Stimulated activated CD8-positive, alpha-beta memory T cell treated with anti-CD3 and anti-CD28 coated beads, Interleukin-15, amount 100 ng/mL, for 48 hours (primary cell): ENCODE results near the gene UNC5B.
"Not testable (repeated sequence)": the region's sequence is repeated elsewhere in the genome, so short reads cannot be mapped to it uniquely, and the experiment has no call there.

ENCODE experiments used
- DNase-seq, 2 donors: peaks; one replicate each; pipeline ENCODE4 v3.0.0-alpha.2; 2020; ENCODE audit warnings: low read depth in 2 of 2

Gene UNC5B

GRCh38 chr10:71266918-71267442 lies 54.6 kb downstream of the UNC5B start:
- no peak for DNase-seq

GRCh38 chr10:71267508-71268240 lies 55.3 kb downstream of the UNC5B start:
- DNase-seq = no peak

GRCh38 chr10:71268247-71268691 lies 55.9 kb downstream of the UNC5B start:
- no peak for DNase-seq

GRCh38 chr10:71268758-71269157 lies 56.4 kb downstream of the UNC5B start:
- no peak for DNase-seq

- DNase-seq = no peak
These were observed 57.2 kb downstream of the UNC5B start for GRCh38 chr10:71269301-71270288.

DNA sequence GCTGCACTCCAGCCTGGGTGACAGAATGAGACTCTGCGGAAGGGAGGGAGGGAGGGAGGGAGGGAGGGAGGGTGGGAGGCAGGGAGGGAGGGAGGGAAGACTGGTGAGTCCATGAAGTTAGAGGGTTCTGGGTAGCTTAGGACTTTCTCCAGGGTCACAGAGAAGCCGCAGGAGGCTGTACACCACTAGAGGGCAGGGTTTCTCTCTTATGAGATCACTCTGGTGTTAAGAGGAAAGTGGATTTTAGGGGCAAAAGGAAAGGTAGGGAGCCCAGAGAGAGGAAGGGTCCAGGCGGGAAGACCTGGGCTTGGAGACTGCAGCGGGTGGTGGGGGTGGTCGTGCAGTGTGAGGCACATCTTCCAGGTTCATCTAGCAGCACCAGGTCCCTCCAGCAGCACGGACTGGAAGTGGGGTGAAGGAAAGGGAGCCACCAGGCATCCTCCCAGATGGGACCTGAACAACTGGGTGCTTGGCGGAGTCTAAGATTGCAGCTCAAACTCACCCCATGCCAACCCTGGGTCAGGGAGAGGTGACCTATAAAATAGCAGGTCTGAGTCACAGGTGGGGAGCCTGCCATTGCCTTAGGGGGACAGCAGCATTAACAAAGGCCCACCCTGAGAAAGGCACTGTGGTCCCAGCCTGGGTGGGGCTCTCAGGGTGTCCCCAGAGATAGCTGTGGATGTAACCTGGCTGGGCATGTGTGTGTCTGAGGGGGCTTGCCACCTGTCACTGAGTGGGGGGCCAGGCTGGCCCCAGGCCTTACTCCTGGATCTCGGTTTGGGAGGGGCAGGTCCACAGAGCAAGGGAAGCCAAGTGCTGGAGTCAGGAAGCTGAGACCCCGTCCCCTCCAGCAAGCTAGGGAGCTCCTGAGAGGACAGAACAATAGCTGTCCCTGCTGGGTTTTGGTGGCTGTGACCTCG lies 58.2 kb downstream of the UNC5B start:
- no peak for DNase-seq

GRCh38 chr10:71271662-71272055 lies 59.3 kb downstream of the UNC5B start:
- no peak for DNase-seq

DNA sequence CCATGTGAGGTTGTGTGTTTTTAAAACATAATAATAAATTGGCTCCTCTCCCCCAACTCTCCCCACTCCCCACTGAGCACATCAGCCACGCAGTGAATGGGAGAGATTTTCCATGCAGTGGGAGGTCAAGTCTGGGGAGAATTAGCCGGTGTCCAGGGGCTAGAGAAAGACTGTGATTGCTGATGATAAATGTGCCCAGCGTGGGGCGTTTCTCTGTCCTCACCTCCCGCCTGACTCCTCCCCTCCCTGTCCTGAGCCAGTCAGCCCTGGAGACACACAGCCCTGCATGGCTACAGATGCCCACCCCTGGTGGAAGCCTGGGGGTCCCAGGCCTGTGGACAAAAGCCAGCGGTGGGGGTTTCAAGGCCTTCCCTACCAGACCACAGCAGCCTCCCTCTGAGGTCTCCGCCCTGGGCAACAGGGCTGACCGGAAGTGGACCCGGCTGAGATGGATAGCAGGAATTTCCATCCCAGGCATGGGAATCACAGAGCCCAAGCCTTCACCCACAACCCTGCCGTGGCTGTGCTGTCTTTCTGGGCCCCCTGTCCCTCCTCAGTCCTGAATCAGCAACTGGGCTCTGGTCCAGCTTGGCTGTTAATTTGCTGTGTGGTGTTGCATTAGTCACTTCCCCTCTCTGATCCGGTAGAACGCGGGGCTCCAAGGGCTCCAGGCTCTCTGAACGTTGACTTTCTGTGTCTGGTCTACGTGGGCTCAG lies 59.8 kb downstream of the UNC5B start:
- DNase-seq = no peak

DNA sequence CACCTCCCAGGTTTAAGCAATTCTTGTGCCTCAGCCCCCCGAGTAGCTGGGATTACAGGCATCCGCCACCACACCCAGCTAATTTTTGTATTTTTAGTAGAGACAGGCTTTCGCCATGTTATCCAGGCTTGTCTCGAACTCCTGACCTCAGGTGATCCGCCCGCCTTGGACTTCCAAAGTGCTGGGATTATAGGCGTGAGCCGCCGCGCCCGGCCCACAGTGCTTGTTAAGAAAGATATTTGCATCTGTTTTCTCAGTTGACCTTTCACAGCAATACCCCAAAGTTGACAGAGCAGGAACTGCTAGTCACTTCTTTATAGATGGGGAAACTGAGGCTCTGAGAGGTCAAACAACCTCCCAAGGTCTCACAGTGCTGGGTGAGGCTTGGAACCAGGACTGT lies 60.6 kb downstream of the UNC5B start:
- not testable (repeated sequence) for DNase-seq

DNA sequence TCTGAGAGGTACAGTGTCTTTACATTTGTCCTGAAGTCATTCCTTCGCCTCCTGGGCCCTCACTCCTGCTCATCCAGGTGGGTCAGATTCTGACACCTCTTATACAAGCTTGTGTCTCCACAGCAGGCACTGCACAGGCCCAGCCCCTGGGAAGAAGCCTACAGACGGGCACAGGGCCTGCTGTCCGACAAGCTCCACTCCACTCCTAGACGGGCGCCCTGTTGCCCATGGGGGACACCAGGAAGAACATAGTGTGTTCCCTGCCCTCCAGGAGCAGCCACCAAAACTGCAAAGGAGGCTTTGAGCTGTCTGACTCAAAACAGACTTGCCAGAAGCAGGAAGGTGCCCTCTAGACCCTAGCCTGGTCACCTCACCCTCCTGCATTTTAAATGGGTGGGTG lies 61.1 kb downstream of the UNC5B start:
- no peak for DNase-seq

DNA sequence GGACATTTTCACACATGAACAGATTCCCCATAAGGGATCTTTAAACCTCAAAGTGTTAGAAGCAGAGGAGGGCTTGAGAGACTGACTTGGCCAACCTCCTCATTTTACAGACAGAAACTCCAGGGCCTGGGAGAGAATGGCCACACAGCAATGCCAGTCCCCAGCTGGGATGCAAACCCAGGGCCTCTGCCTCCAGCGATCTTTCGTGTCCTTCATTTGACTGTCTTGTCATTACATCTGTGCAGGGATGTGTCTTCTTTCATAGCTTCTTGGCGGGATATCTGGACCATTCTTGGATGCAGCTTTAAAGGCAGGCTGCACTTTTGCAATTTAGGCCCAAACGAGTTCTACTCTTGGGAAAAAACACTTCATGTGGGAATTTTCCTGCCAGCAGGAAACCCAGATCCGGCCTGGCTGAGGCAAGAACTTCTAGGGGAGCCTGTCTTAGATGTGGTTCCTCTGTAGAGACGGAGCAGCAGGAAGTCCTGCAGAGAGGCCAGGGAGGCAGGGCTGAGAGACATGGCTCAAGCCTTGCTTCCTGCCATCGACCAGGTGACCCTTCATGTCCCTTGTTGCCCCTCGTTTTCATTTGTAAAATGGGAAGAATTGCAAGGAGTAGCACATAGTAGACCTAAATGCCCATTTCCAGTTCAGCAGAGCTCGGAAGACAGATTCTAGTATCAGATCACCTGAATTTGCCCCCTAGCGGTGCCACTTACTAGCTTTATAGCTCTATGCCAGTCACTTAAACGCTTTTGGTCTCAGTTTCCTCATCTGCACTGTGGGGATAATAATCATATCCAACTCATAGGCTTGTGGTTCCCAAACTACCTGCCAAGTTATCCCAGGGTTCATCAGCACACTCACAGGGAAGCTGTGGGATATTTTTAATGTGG lies 62.8 kb downstream of the UNC5B start:
- no peak for DNase-seq

GRCh38 chr10:71276873-71277272 lies 64.5 kb downstream of the UNC5B start:
- no peak for DNase-seq

GRCh38 chr10:71277914-71278665 lies 65.7 kb downstream of the UNC5B start:
- DNase-seq = no peak

- no peak for DNase-seq
These were observed 66.6 kb downstream of the UNC5B start for GRCh38 chr10:71278691-71279588.

GRCh38 chr10:71279590-71280170 lies 67.3 kb downstream of the UNC5B start:
- no peak for DNase-seq

GRCh38 chr10:71280216-71280615 lies 67.8 kb downstream of the UNC5B start:
- DNase-seq = no peak

GRCh38 chr10:71280825-71281224 lies 68.5 kb downstream of the UNC5B start:
- no peak for DNase-seq
